AG04449 (cell line): Measurements from ENCODE around the gene FAM210A.

Source experiments
- CTCF ChIA-PET: fragments of 350-600 bp; formaldehyde crosslinking; extraction: SDS; loops from one replicate; lab custom pipeline; 2021; ENCODE audit warnings: antibody characterized with exemption; lab: Yijun Ruan, JAX
- POLR2A ChIA-PET: fragments of 400-600, 350-600 bp; formaldehyde crosslinking; extraction: SDS; loops from one replicate; lab custom pipeline; 2020; ENCODE audit warnings: antibody characterized with exemption, inconsistent platforms; lab: Yijun Ruan, JAX
- DNase-seq: peaks from one replicate; pipeline ENCODE4 v3.0.0-alpha.2; 2010; ENCODE audit warnings: low read depth, low spot score
- H3K4me3 ChIP-seq: 2 replicates; pipeline ENCODE4 v1.5.1; 2011; ENCODE audit warnings: low read depth, mild to moderate bottlenecking, control low read depth, low read length
- CTCF ChIP-seq: IDR thresholded peaks from one replicate; pipeline ENCODE4 v1.5.1; 2011; ENCODE audit warnings: mild to moderate bottlenecking, moderate library complexity, low read length, control low read depth, inconsistent platforms; ENCODE audit not compliant: insufficient read depth; ENCODE audit errors: missing control alignments

Gene FAM210A

GRCh38 chr18:13621886-13622619, 104.3 kb downstream of the FAM210A start:
- CTCF ChIA-PET: interaction anchor here (0.8 to 1.5 kb wide), 2 partner anchors 11 to 406 kb away, joined by 3 to 5 read pairs; no protein-coding TSS in a partner anchor

GRCh38 chr18:13621446-13621849, 104.9 kb downstream of the FAM210A start:
- no peak for TF ChIP-seq CTCF
- ChIA-PET POLR2A (no interaction called here), CTCF (no interaction called here)
- DNase-seq: no peak
- no peak overlapping the region for H3K4me3 ChIP-seq

More at GRCh38 chr18:13621886-13622619, 104.3 kb downstream of the FAM210A start:
- no peak for DNase-seq
- POLR2A ChIA-PET: no interaction called here
- TF ChIP-seq CTCF: no peak
- H3K4me3 ChIP-seq: no peak overlapping the region

- H3K4me3 ChIP-seq: no peak overlapping the region
- ChIA-PET POLR2A (no interaction called here), CTCF (no interaction called here)
- TF ChIP-seq CTCF: no peak
- DNase-seq: no peak
Measured at GRCh38 chr18:13620818-13621445, 105.4 kb downstream of the FAM210A start.

- POLR2A ChIA-PET: no interaction called here
- CTCF ChIA-PET: no interaction called here
- no peak for DNase-seq
- no peak overlapping the region for H3K4me3 ChIP-seq
- no peak for TF ChIP-seq CTCF
Measured at GRCh38 chr18:13620206-13620672, 106.1 kb downstream of the FAM210A start.

- CTCF ChIA-PET: no interaction called here
- DNase-seq: no peak
- POLR2A ChIA-PET: no interaction called here
- no peak for TF ChIP-seq CTCF
- H3K4me3 ChIP-seq: no peak overlapping the region
Measured at GRCh38 chr18:13619505-13620205, 106.7 kb downstream of the FAM210A start.
